ENCODE results near the gene BCR. TPM values are rescaled to one million over a fixed set of nuclear protein-coding genes. Genes with fewer than 3 reads are reported as not detected.
"Not testable (repeated sequence)": the region's sequence is repeated elsewhere in the genome, so short reads cannot be mapped to it uniquely, and the experiment has no call there.

BCR gene
- total and polyA plus RNA-seq, 2 of the 8 experiments (the other 6 are each of a cell fraction or from before 2014, with no cell fraction given): 66.7 to 130 TPM

GRCh38 chr22:23136991-23137390 is 43.3 kb upstream of the BCR start:
- H2BK12ac ChIP-seq (ENCODE audit: low read depth, low read length); H4K20me1 ChIP-seq (replicated peaks in 1 of 2; ENCODE audit: control insufficient read depth in 1 of 2, insufficient read depth in 2 of 2, low read length in 2 of 2); H3K79me2 ChIP-seq (ENCODE audit: control insufficient read depth in 1 of 2, insufficient read depth in 2 of 2, low read length in 2 of 2); H3K14ac ChIP-seq (ENCODE audit: insufficient read length); POLR2A ChIA-PET (ENCODE audit: partially characterized antibody); H3K23me2 ChIP-seq (ENCODE audit: low read depth, low read length); H3K4ac ChIP-seq (replicated peaks; ENCODE audit: insufficient read length, low read depth, low read length); H2BK15ac ChIP-seq (ENCODE audit: low read length); H3K4me2 ChIP-seq (ENCODE audit: insufficient read depth in 1 of 2, low read depth in 2 of 2, low read length in 2 of 2); H3K36me3 ChIP-seq (ENCODE audit: control insufficient read depth in 2 of 4, insufficient read depth in 4 of 4, low read length in 3 of 4); H3K4me1 ChIP-seq (replicated peaks in 1 of 4; ENCODE audit: control insufficient read depth in 3 of 4, insufficient read depth in 4 of 4, low read length in 3 of 4); H3K4me3 ChIP-seq (ENCODE audit: extremely low read depth in 1 of 4, insufficient read depth in 2 of 4, low read depth in 3 of 4, low read length in 4 of 4); H2BK120ac ChIP-seq (replicated peaks; ENCODE audit: low read depth, low read length); H3K9me3 ChIP-seq (ENCODE audit: insufficient read depth in 2 of 2, low read depth in 1 of 2, low read length in 1 of 2); H3K27me3 ChIP-seq (replicated peaks in 1 of 4; ENCODE audit: control insufficient read depth in 3 of 4, extremely low read depth in 1 of 4, insufficient read depth in 3 of 4, low read length in 3 of 4); H2AK5ac ChIP-seq (ENCODE audit: low read depth, low read length); H3K9ac ChIP-seq (replicated peaks in 1 of 4; ENCODE audit: extremely low read depth in 1 of 4, low read depth in 3 of 4, low read length in 3 of 4); H2AFZ ChIP-seq (ENCODE audit: low read length); FAIRE-seq; DNase-seq (ENCODE audit: low read depth in 1 of 2, low spot score in 2 of 2); H4K8ac ChIP-seq (ENCODE audit: extremely low read depth, insufficient read depth, low read length); H4K5ac ChIP-seq (ENCODE audit: insufficient read length, low read depth, low read length); H2BK5ac ChIP-seq (ENCODE audit: low read depth, low read length); H3K56ac ChIP-seq (replicated peaks; ENCODE audit: insufficient read length, low read depth, low read length); H2BK20ac ChIP-seq (ENCODE audit: low read length); H3K79me1 ChIP-seq (ENCODE audit: low read depth, low read length); H4K91ac ChIP-seq (replicated peaks; ENCODE audit: insufficient read length, low read length); H3K23ac ChIP-seq (ENCODE audit: insufficient read length); H3K18ac ChIP-seq (ENCODE audit: extremely low read depth, low read length); H3K27ac ChIP-seq (ENCODE audit: low read depth, low read length): not testable (repeated sequence)
- CTCF ChIA-PET (ENCODE audit: partially characterized antibody): interaction anchor here (0.6 to 3.6 kb wide), 4 partner anchors 9 to 674 kb away, joined by 3 to 22 read pairs (median 4); no protein-coding TSS in a partner anchor
- WGBS, 2 experiments (ENCODE audit: extremely low coverage in 1 of 2, insufficient coverage in 1 of 2, insufficient read length in 1 of 2, insufficient replicate concordance in 2 of 2, low coverage in 1 of 2, low lambda C conversion rate in 2 of 2, missing lambda C conversion rate in 1 of 2): 74% methylated on average over 3 of the region's 4 CpGs; no CpG with 5 or more reads in 1 of the 2 experiments

All from H1 (cell line).